Suprapubic skin (tissue), 4 donors: ENCODE measurements around the gene RPS19BP1.

Source experiments
- CTCF ChIP-seq, 2 donors: fragments of 200-600 bp in 1 of 2; fragments of 450-650 bp in 1 of 2; sonication (generic) in 1 of 2; IDR thresholded peaks; one replicate each; pipeline ENCODE4 v1.5.1; 2016 to 2019; ENCODE audit warnings: antibody characterized with exemption in 2 of 2, mild to moderate bottlenecking in 1 of 2, moderate library complexity in 1 of 2
- EP300 ChIP-seq: sonication (generic); formaldehyde crosslinking; IDR thresholded peaks from one replicate; pipeline ENCODE4 v1.6.1; 2017; ENCODE audit warnings: antibody characterized with exemption
- POLR2A ChIP-seq, 2 donors: fragments of 450-650 bp; IDR thresholded peaks; one replicate each; pipeline ENCODE4 v1.6.1; 2017; ENCODE audit warnings: antibody characterized with exemption in 2 of 2, mild to moderate bottlenecking in 2 of 2, moderate library complexity in 2 of 2
- POLR2AphosphoS5 ChIP-seq, 3 donors: sonication (generic); formaldehyde crosslinking; IDR thresholded peaks; one replicate each; pipeline ENCODE4 v1.6.1; 2017; ENCODE audit warnings: antibody characterized with exemption in 3 of 3

DNA sequence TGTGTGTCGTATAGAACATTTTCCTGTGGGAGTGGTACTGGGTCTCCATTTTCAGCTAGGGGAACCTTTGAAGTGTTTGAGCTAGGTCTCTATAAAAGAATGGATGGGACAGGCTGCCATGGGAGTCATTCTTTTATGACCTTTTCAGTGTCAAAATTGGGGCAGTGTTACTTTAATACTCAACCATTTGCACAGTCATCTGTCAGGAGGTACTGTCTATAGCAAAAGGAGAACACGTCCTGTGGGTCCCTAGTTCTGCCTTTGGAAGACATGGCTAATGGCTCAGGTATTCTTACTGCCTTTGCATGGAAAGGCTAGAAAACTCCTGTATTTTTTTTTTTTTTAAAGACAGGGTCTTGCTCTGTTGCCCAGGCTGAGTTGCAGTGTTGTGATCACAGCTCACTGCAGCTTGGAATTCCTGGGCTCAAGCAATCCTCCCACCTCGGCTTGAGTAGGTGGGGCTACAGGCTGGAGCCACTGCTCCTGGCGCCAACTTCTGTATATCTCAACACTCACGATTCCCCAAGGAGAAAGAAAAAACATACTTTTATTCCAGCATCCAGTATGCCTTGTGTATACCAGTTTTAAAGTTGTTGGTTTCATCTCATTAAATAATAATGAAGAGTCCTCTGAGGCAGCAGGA is 14.3 kb downstream of the RPS19BP1 start:
- TF ChIP-seq CTCF (IDR thresholded peaks at IDR 0.05): no peak
- no peak for TF ChIP-seq EP300
- TF ChIP-seq POLR2A (IDR thresholded peaks at IDR 0.05): no peak
- TF ChIP-seq POLR2AphosphoS5 (IDR thresholded peaks at IDR 0.05): no peak
